Endothelial cell of umbilical vein (primary cell): ENCODE results near the gene PNKP. TPM values are rescaled to one million over a fixed set of nuclear protein-coding genes. Genes with fewer than 3 reads are reported as not detected.

Source experiments
- BruUV-seq: library from RNA; stranded (reverse); fragments of 400-500 nt; replicated peaks from 2 replicates; lab custom pipeline; 2021; lab: Mats Ljungman, UMichigan
- CTCF ChIA-PET: fragments of 300-600, 350-600 bp; sonication (Branson Sonifier 250); formaldehyde crosslinking; loops from one replicate; lab custom pipeline; 2021; ENCODE audit warnings: antibody characterized with exemption, inconsistent platforms; lab: Charles Lee
- POLR2A ChIA-PET: fragments of 300-600, 350-600 bp; sonication (Branson Sonifier 250); formaldehyde crosslinking; loops from one replicate; lab custom pipeline; 2021; ENCODE audit warnings: antibody characterized with exemption, inconsistent platforms; lab: Charles Lee
- DNase-seq: peaks from one replicate; pipeline ENCODE4 v3.0.0-alpha.2; 2011; ENCODE audit warnings: low read depth, low spot score
- FAIRE-seq: peaks from 2 replicates; lab custom pipeline; 2011; peaks lifted over from hg19 to GRCh38; lab: Jason Lieb, UNC
- H2AFZ ChIP-seq: 2 replicates; pipeline ENCODE4 v1.6.0; 2012; ENCODE audit warnings: low read depth, low read length, control low read depth, inconsistent platforms
- H3K27ac ChIP-seq: 2 replicates; pipeline ENCODE4 v1.5.1; 2011; ENCODE audit warnings: low read depth, mild to moderate bottlenecking, control low read depth, low read length, moderate library complexity; ENCODE audit not compliant: insufficient read depth
- H3K27me3 ChIP-seq, 2 experiments: 2 replicates each; pipeline versions ENCODE4 v1.6.0 to v1.6.1; 2011; ENCODE audit warnings: low read length in 2 of 2, mixed read lengths in 1 of 2; ENCODE audit not compliant: control insufficient read depth in 2 of 2, insufficient read depth in 2 of 2
- H3K36me3 ChIP-seq, 2 experiments: 2 replicates in 1 of 2; 3 replicates in 1 of 2; pipeline ENCODE4 v1.5.1; 2011; ENCODE audit warnings: low read length in 2 of 2, mild to moderate bottlenecking in 1 of 2, moderate library complexity in 1 of 2; ENCODE audit not compliant: control insufficient read depth in 2 of 2, insufficient read depth in 2 of 2; ENCODE audit errors: extremely low read depth in 1 of 2
- H3K4me1 ChIP-seq: 3 replicates; pipeline ENCODE4 v1.5.1; 2011; ENCODE audit warnings: mild to moderate bottlenecking, low read length; ENCODE audit not compliant: control insufficient read depth, insufficient read depth; ENCODE audit errors: extremely low read depth
- H3K4me2 ChIP-seq: 2 replicates; pipeline ENCODE4 v1.6.1; 2011; ENCODE audit warnings: low read length, control low read depth, mixed read lengths; ENCODE audit not compliant: insufficient read depth
- H3K4me3 ChIP-seq, 3 experiments: fragments of 200-600 bp in 1 of 3; sonication (generic), shearing (Covaris generic) in 1 of 3; replicated peaks in 1 of 3; 2 replicates each; pipeline ENCODE4 v1.5.1; 2011 to 2016; ENCODE audit warnings: control low read depth in 3 of 3, low read length in 3 of 3, mild to moderate bottlenecking in 2 of 3, inconsistent platforms in 1 of 3, low read depth in 1 of 3, moderate library complexity in 1 of 3; ENCODE audit not compliant: insufficient read depth in 1 of 3
- H3K79me2 ChIP-seq: 2 replicates; pipeline ENCODE4 v1.6.0; 2012; ENCODE audit warnings: low read length, inconsistent platforms; ENCODE audit not compliant: control insufficient read depth, insufficient read depth
- H3K9ac ChIP-seq: replicated peaks from 2 replicates; pipeline ENCODE3; 2011; ENCODE audit warnings: low read length, control low read depth; ENCODE audit not compliant: insufficient read depth; ENCODE audit errors: extremely low read depth
- H3K9me1 ChIP-seq: replicated peaks from 3 replicates; pipeline ENCODE4 v1.6.0; 2011; ENCODE audit warnings: mild to moderate bottlenecking, low read length; ENCODE audit not compliant: control insufficient read depth, insufficient read depth; ENCODE audit errors: extremely low read depth
- H3K9me3 ChIP-seq: replicated peaks from 2 replicates; pipeline ENCODE4 v1.5.1; 2012; ENCODE audit warnings: low read length, inconsistent platforms; ENCODE audit not compliant: control insufficient read depth, insufficient read depth
- H4K20me1 ChIP-seq: replicated peaks from 2 replicates; pipeline ENCODE3; 2011; ENCODE audit warnings: mild to moderate bottlenecking, low read length; ENCODE audit not compliant: control insufficient read depth, insufficient read depth; ENCODE audit errors: extremely low read depth
- CTCF ChIP-seq, 2 donors: IDR thresholded peaks; 1 replicate in 1 of 2; 2 replicates in 1 of 2; pipeline ENCODE4 v1.5.1; 2011; ENCODE audit warnings: low read length in 2 of 2, mild to moderate bottlenecking in 2 of 2, moderate library complexity in 2 of 2, control low read depth in 1 of 2, inconsistent platforms in 1 of 2, low read depth in 1 of 2; ENCODE audit not compliant: insufficient read depth in 1 of 2; ENCODE audit errors: extremely low read depth in 1 of 2
- EZH2 ChIP-seq: IDR thresholded peaks from 2 replicates; pipeline ENCODE4 v1.6.1; 2012; ENCODE audit warnings: borderline replicate concordance, low read depth, mild to moderate bottlenecking, moderate library complexity, low read length, inconsistent platforms; ENCODE audit not compliant: severe bottlenecking
- FOS ChIP-seq: IDR thresholded peaks from 2 replicates; pipeline ENCODE4 v1.6.1; 2011; ENCODE audit warnings: mild to moderate bottlenecking, low read length, moderate library complexity, borderline replicate concordance; ENCODE audit not compliant: insufficient read depth
- GATA2 ChIP-seq: IDR thresholded peaks from 2 replicates; pipeline ENCODE4 v1.7.0; 2011; ENCODE audit warnings: low read depth, mild to moderate bottlenecking, moderate library complexity, mixed read lengths, low read length; ENCODE audit not compliant: insufficient read length, insufficient read depth
- JUN ChIP-seq: IDR thresholded peaks from 2 replicates; pipeline ENCODE4 v1.6.1; 2011; ENCODE audit warnings: borderline replicate concordance, low read depth; ENCODE audit not compliant: insufficient read length, insufficient read depth
- MAX ChIP-seq: IDR thresholded peaks from 2 replicates; pipeline ENCODE4 v1.6.1; 2011; ENCODE audit not compliant: insufficient read depth, insufficient read length
- MYC ChIP-seq: IDR thresholded peaks from one replicate; pipeline ENCODE4 v1.6.1; 2011; ENCODE audit warnings: mild to moderate bottlenecking, low read depth, low read length
- POLR2A ChIP-seq: IDR thresholded peaks from 2 replicates; pipeline ENCODE4 v1.6.1; 2012; ENCODE audit warnings: low read depth, mild to moderate bottlenecking, control low read depth, low read length
- dilution Hi-C: fragments of 300-500 bp; cut with MboI; formaldehyde crosslinking; loops from one replicate; pipeline ENCODE4 v1.15.0; 2019; ENCODE audit warnings: low sequenced_read_pairs; ENCODE audit not compliant: extremely low pct_ligation_motif_present
- intact Hi-C: fragments of 100-400 bp; cut with micrococcal nuclease; formaldehyde crosslinking; loops from one replicate; pipeline ENCODE4 v1.10.0; 2022
- polyA plus RNA-seq, 4 experiments: library from polyadenylated mRNA; depleted of rRNA in 3 of 4; stranded (reverse) in 3 of 4; unstranded in 1 of 4; fragments of >200 nt; gene quantifications; 2 replicates each; pipeline versions ENCODE4 v1.2.1 to v1.2.3, GENCODE V29; 2011 to 2012; ENCODE audit warnings: missing spikeins in 1 of 4
- total RNA-seq: library from RNA; stranded (reverse); gene quantifications from 2 replicates; pipeline ENCODE4 v1.2.3, GENCODE V29; 2021

Gene PNKP
- total and polyA plus RNA-seq, 2 donors (not counting 3 experiments of a cell fraction or from before 2014, with no cell fraction given) = 39.4 to 112 TPM

GRCh38 chr19:49888510-49888824 lies 21.1 kb upstream of the PNKP start:
- CTCF ChIA-PET = no interaction called here
- intact Hi-C loops (no loop called here), dilution Hi-C loops (no loop called here)
- DNase-seq (no peak), FAIRE-seq (no peak)
- BruUV-seq = no TSS peak
- Histone ChIP-seq H3K36me3 (peaks cover 9 to 13% of the 10 kb centered on the region in 2 experiments), H3K9me1 (no peaks in the 10 kb centered on the region), H3K9ac (no peak overlapping the region), H3K9me3 (no peaks in the 10 kb centered on the region), H4K20me1 (no peaks in the 10 kb centered on the region), H3K4me2 (no peak overlapping the region), H3K79me2 (no peaks in the 10 kb centered on the region), H3K27me3 (no peaks in the 10 kb centered on the region), H3K27ac (no peak overlapping the region), H3K4me1 (peaks cover 3% of the 10 kb centered on the region), H2AFZ (no peak overlapping the region), H3K4me3 (no peak overlapping the region)
- TF ChIP-seq GATA2 (no peak), JUN (no peak), MYC (no peak), CTCF (IDR thresholded peaks at IDR 0.05; ENCODE audit: extremely low read depth in 1 of 2, insufficient read depth in 1 of 2, low read depth in 1 of 2, low read length in 2 of 2) (no peak), POLR2A (no peak), EZH2 (no peak), MAX (no peak), FOS (no peak)
- POLR2A ChIA-PET = no interaction called here
